WTC11 (cell line): Measurements from ENCODE around the gene TMEM72. TPM values are rescaled to one million over a fixed set of nuclear protein-coding genes. Genes with fewer than 3 reads are reported as not detected.
A peak's percentile ranks its signal among the peaks of the same experiment; 100 is the strongest.

Experiments used
- ATAC-seq: fragments of 200-7000 bp; cut with Tn5 transposase; 2 replicates; pipeline ENCODE4 v1.10.0; 2021; ENCODE audit warnings: mild to moderate bottlenecking, moderate library complexity
- CTCF ChIA-PET: fragments of 300-600 bp; sonication (Branson Sonifier 250); formaldehyde crosslinking; loops from one replicate; lab custom pipeline; 2021; ENCODE audit warnings: antibody characterized with exemption; lab: Charles Lee
- POLR2A ChIA-PET: fragments of 350-600 bp; sonication (Branson Sonifier 250); formaldehyde crosslinking; loops from one replicate; lab custom pipeline; 2021; ENCODE audit warnings: antibody characterized with exemption; lab: Charles Lee
- DNase-seq: peaks from one replicate; pipeline ENCODE4 v3.0.0; 2021; ENCODE audit warnings: low spot score
- H3K27ac Mint-ChIP-seq: 2 replicates; pipeline ENCODE4 v1.8.0; 2021; ENCODE audit warnings: mixed read lengths
- H3K27me3 Mint-ChIP-seq: 2 replicates; pipeline ENCODE4 v1.8.0; 2021; ENCODE audit warnings: low read depth, mild to moderate bottlenecking, moderate library complexity, mixed read lengths
- H3K36me3 Mint-ChIP-seq: 2 replicates; pipeline ENCODE4 v1.8.0; 2021; ENCODE audit warnings: mixed read lengths
- H3K4me1 Mint-ChIP-seq: 2 replicates; pipeline ENCODE4 v1.8.0; 2022; ENCODE audit warnings: mixed read lengths
- H3K4me3 Mint-ChIP-seq: 2 replicates; pipeline ENCODE4 v1.8.0; 2021; ENCODE audit warnings: mild to moderate bottlenecking, moderate library complexity, mixed read lengths
- H3K9me3 Mint-ChIP-seq: 2 replicates; pipeline ENCODE4 v1.8.0; 2021; ENCODE audit warnings: mixed read lengths
- CBFB ChIP-seq: sonication (generic); formaldehyde crosslinking; IDR thresholded peaks from 2 replicates; pipeline ENCODE4 v1.8.1; 2022; ENCODE audit warnings: mild to moderate bottlenecking, low read depth, missing genetic modification reagents
- EMX1 ChIP-seq: fragments of 250-450 bp; sonication (Bioruptor Pico); IDR thresholded peaks from 2 replicates; pipeline ENCODE4 v1.8.0; 2021; ENCODE audit warnings: mild to moderate bottlenecking
- FOXK1 ChIP-seq: sonication (generic); formaldehyde crosslinking; IDR thresholded peaks from 2 replicates; pipeline ENCODE4 v1.8.0; 2022; ENCODE audit warnings: mild to moderate bottlenecking, moderate library complexity, missing genetic modification reagents
- GABPB1 ChIP-seq: sonication (generic); formaldehyde crosslinking; IDR thresholded peaks from 2 replicates; pipeline ENCODE4 v1.8.1; 2023; ENCODE audit warnings: mild to moderate bottlenecking, missing genetic modification reagents
- GTF2I ChIP-seq: fragments of 250-450 bp; sonication (Bioruptor Pico); conservative IDR thresholded peaks from 2 replicates; pipeline ENCODE4 v1.4.0; 2021; ENCODE audit warnings: mild to moderate bottlenecking
- MXD4 ChIP-seq: fragments of 250-450 bp; sonication (Bioruptor Pico); IDR thresholded peaks from 2 replicates; pipeline ENCODE4 v1.8.0; 2021; ENCODE audit warnings: mild to moderate bottlenecking, moderate library complexity, borderline replicate concordance
- NFATC4 ChIP-seq: fragments of 250-450 bp; sonication (Bioruptor Pico); IDR thresholded peaks from 2 replicates; pipeline ENCODE4 v1.9.0; 2021; ENCODE audit warnings: mild to moderate bottlenecking
- NFYB ChIP-seq: sonication (generic); formaldehyde crosslinking; conservative IDR thresholded peaks from 2 replicates; pipeline ENCODE4 v1.8.0; 2022; ENCODE audit warnings: low read depth, missing genetic modification reagents
- RELA ChIP-seq: sonication (generic); formaldehyde crosslinking; IDR thresholded peaks from 2 replicates; pipeline ENCODE4 v1.8.1; 2022; ENCODE audit warnings: missing genetic modification reagents, mild to moderate bottlenecking, borderline replicate concordance
- RORB ChIP-seq: fragments of 250-450 bp; sonication (Bioruptor Pico); IDR thresholded peaks from 2 replicates; pipeline ENCODE4 v1.9.0; 2021; ENCODE audit warnings: mild to moderate bottlenecking
- TEAD1 ChIP-seq: sonication (generic); formaldehyde crosslinking; IDR thresholded peaks from 2 replicates; pipeline ENCODE4 v1.8.0; 2022; ENCODE audit warnings: mild to moderate bottlenecking, missing genetic modification reagents
- TEAD4 ChIP-seq: sonication (generic); formaldehyde crosslinking; IDR thresholded peaks from 2 replicates; pipeline ENCODE4 v1.8.0; 2022; ENCODE audit warnings: mild to moderate bottlenecking, missing genetic modification reagents
- ZBTB21 ChIP-seq: sonication (generic); formaldehyde crosslinking; IDR thresholded peaks from 2 replicates; pipeline ENCODE4 v1.8.1; 2023; ENCODE audit warnings: mild to moderate bottlenecking, missing genetic modification reagents, borderline replicate concordance
- ZNF121 ChIP-seq: sonication (generic); formaldehyde crosslinking; IDR thresholded peaks from 2 replicates; pipeline ENCODE4 v1.8.0; 2023; ENCODE audit warnings: missing genetic modification reagents
- ZNF396 ChIP-seq: fragments of 250-450 bp; sonication (Bioruptor Pico); IDR thresholded peaks from 2 replicates; pipeline ENCODE4 v1.8.0; 2021; ENCODE audit warnings: mild to moderate bottlenecking, moderate library complexity, borderline replicate concordance
- ZNF512 ChIP-seq: sonication (generic); formaldehyde crosslinking; IDR thresholded peaks from 2 replicates; pipeline ENCODE4 v1.8.1; 2022; ENCODE audit warnings: missing genetic modification reagents, borderline replicate concordance
- total RNA-seq: library from RNA; stranded (reverse); gene quantifications from 3 replicates; pipeline ENCODE4 v1.2.3, GENCODE V29; 2021
- TF ChIP-seq, protein P1 (sequence below): fragments of 250-450 bp; sonication (Bioruptor Pico); conservative IDR thresholded peaks from 2 replicates; pipeline ENCODE4 v1.9.0; 2021; ENCODE audit warnings: mild to moderate bottlenecking
- TF ChIP-seq, protein P2 (sequence below): fragments of 200-600 bp; IDR thresholded peaks from 2 replicates; pipeline ENCODE4 v1.8.0; 2022; ENCODE audit warnings: antibody characterized with exemption
- TF ChIP-seq, protein P3 (sequence below): sonication (generic); formaldehyde crosslinking; IDR thresholded peaks from 2 replicates; pipeline ENCODE4 v1.8.1; 2022; ENCODE audit warnings: low read depth, mild to moderate bottlenecking, moderate library complexity, missing genetic modification reagents, borderline replicate concordance

The TMEM72 gene
- total RNA-seq, 1 experiment from 2014 or later = not detected

- H3K4me3 Mint-ChIP-seq = peak overlapping the region; percentile 22; the same call in 1 of the 2 replicates
- H3K27ac Mint-ChIP-seq = no peak overlapping the region; the same call in 1 of the 2 replicates
- H3K36me3 Mint-ChIP-seq = no peaks in the 10 kb centered on the region
- TF ChIP-seq RELA (CRISPR knock-in tag) (no peak), ZNF121 (no peak), TEAD1 (no peak), NFATC4 (CRISPR knock-in tag) (no peak), EMX1 (no peak), ZNF512 (CRISPR knock-in tag) (no peak), GABPB1 (CRISPR knock-in tag) (no peak), CBFB (no peak), ZNF396 (CRISPR knock-in tag) (no peak)
- TF ChIP-seq, protein P1, sequence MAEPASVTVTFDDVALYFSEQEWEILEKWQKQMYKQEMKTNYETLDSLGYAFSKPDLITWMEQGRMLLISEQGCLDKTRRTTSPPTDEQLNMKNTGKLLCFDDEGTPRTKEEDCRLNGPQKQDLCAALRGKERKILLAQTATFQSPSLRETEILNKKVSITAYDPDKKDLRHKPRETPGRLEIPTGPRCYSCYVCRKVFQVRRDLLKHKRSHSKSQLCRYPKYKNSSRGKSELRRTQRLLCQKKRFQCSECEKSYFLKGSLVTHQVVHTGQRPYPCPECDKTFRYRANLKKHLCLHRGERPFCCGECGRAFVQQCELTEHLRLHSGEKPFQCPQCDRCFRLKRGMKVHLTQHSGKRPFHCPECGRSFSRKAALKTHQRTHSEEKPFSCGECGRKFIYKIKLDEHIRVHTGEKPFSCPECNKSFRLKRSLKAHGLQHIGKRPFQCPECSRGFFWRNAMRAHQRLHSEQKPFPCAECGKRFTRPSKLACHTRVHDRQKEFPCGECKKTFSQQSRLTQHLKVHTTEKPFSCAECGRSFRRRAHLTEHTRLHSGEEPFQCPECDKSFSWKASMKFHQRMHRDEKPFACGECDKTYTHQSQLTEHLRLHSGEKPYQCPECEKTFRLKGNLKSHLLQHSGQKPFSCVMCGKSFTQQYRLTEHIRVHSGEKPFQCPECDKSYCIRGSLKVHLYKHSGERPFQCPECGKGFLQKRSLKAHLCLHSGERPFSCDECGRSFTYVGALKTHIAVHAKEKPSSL = no peak
- peaks cover 12% of the 10 kb centered on the region for H3K27me3 Mint-ChIP-seq
- POLR2A ChIA-PET = interaction anchor here (0.9 kb wide), 1 partner anchor 10 kb away, joined by 5 read pairs; no protein-coding TSS in a partner anchor
- DNase-seq = no peak
- H3K9me3 Mint-ChIP-seq = no peaks in the 10 kb centered on the region
- no peak for ATAC-seq
- H3K4me1 Mint-ChIP-seq = peaks cover 61% of the 10 kb centered on the region
- CTCF ChIA-PET = interaction anchor here (0.8 to 3.7 kb wide), 7 partner anchors 12 to 114 kb away, joined by 3 to 46 read pairs (median 5); partner anchors contain the start of gene RASSF4
Observed at GRCh38 chr10:44978213-44978569, 67.1 kb downstream of the TMEM72 start.

DNA sequence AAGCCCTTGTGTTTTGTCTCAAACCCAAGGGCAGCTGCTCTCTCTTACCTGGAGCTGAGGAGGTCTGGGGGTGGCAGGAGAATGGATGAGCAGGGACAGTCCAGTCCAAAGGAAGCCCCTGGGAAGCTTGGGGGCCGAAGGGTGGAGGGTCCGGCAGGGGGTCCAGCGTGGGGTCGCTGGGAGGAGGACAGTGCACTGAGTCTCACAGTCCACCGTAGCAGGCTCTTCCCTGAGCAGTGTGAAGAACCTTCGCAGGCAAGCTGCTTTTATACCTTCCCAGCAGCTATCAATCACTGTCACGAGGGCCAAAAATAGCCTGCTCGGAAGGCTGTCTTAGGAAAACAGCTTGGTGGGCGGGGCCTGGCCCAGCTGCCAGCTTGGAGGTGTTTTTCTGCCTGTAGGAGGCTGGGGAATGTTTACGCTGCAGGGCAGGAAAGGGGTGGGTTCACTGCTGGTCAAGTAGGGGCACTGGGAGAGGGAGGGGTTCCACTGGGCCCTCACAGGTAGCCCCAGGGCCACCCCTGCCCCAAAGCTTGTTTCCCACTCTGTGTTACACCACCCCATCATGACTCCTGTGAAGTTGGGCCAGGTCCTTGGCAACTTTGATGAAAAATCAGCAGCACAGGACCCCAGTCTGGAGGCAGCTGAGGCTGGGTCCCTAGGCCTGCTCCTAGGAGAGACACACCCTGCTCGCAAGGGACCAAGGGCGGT is 67.6 kb downstream of the TMEM72 start, which contains the start of gene DEPP1:
DEPP1 (minus strand) TSS at position 240 of the 711 bp plus-strand sequence. CDS start 779 bp downstream, outside the sequence.
- TF ChIP-seq NFYB (CRISPR knock-in tag) (no peak), FOXK1 (CRISPR knock-in tag) (peak; percentile 74), NFATC4 (CRISPR knock-in tag) (no peak), GABPB1 (CRISPR knock-in tag) (peak; percentile 88)
- Mint-ChIP-seq H3K27me3 (peaks cover 12% of the 10 kb centered on the region), H3K9me3 (no peaks in the 10 kb centered on the region), H3K4me1 (peaks cover 55% of the 10 kb centered on the region), H3K27ac (peak within 1 kb of the TSS; percentile 49; the same call in 1 of the 2 replicates), H3K4me3 (peak within 1 kb of the TSS; percentile 22), H3K36me3 (no peaks in the 10 kb centered on the region)
- DNase-seq (peak; percentile 80), ATAC-seq (peak; percentile 60)
- ChIA-PET CTCF (interaction anchor here (0.8 to 3.7 kb wide), 7 partner anchors 12 to 115 kb away, joined by 3 to 46 read pairs (median 5); partner anchors contain the start of gene RASSF4), POLR2A (interaction anchor here (0.9 kb wide), 1 partner anchor 10 kb away, joined by 5 read pairs; no protein-coding TSS in a partner anchor)

- no peaks in the 10 kb centered on the region for H3K36me3 Mint-ChIP-seq
- TF ChIP-seq MXD4 (no peak), ZNF396 (CRISPR knock-in tag) (no peak), GTF2I (CRISPR knock-in tag) (no peak), TEAD4 (CRISPR knock-in tag) (no peak), ZBTB21 (CRISPR knock-in tag) (no peak), RORB (CRISPR knock-in tag) (no peak), FOXK1 (CRISPR knock-in tag) (no peak)
- TF ChIP-seq, protein P2, sequence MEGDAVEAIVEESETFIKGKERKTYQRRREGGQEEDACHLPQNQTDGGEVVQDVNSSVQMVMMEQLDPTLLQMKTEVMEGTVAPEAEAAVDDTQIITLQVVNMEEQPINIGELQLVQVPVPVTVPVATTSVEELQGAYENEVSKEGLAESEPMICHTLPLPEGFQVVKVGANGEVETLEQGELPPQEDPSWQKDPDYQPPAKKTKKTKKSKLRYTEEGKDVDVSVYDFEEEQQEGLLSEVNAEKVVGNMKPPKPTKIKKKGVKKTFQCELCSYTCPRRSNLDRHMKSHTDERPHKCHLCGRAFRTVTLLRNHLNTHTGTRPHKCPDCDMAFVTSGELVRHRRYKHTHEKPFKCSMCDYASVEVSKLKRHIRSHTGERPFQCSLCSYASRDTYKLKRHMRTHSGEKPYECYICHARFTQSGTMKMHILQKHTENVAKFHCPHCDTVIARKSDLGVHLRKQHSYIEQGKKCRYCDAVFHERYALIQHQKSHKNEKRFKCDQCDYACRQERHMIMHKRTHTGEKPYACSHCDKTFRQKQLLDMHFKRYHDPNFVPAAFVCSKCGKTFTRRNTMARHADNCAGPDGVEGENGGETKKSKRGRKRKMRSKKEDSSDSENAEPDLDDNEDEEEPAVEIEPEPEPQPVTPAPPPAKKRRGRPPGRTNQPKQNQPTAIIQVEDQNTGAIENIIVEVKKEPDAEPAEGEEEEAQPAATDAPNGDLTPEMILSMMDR = no peak
- TF ChIP-seq, protein P3, sequence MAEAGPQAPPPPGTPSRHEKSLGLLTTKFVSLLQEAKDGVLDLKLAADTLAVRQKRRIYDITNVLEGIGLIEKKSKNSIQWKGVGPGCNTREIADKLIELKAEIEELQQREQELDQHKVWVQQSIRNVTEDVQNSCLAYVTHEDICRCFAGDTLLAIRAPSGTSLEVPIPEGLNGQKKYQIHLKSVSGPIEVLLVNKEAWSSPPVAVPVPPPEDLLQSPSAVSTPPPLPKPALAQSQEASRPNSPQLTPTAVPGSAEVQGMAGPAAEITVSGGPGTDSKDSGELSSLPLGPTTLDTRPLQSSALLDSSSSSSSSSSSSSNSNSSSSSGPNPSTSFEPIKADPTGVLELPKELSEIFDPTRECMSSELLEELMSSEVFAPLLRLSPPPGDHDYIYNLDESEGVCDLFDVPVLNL (CRISPR knock-in tag) = no peak
Observed at GRCh38 chr10:44979281-44980191, 68.4 kb downstream of the TMEM72 start.

More at GRCh38 chr10:44979281-44980191, 68.4 kb downstream of the TMEM72 start:
- Mint-ChIP-seq H3K4me3 (no peak overlapping the region), H3K27me3 (peaks cover 12% of the 10 kb centered on the region), H3K9me3 (no peaks in the 10 kb centered on the region), H3K27ac (peak overlapping the region; percentile 49; the same call in 1 of the 2 replicates), H3K4me1 (peaks cover 48% of the 10 kb centered on the region)
- CTCF ChIA-PET = interaction anchor here (1.2 to 3.7 kb wide), 8 partner anchors 11 to 116 kb away, joined by 3 to 46 read pairs (median 5); partner anchors contain the start of gene RASSF4
- POLR2A ChIA-PET = interaction anchor here (0.9 kb wide), 1 partner anchor 11 kb away, joined by 5 read pairs; no protein-coding TSS in a partner anchor
- DNase-seq (no peak), ATAC-seq (no peak)
